Activated B cell treated with CpG ODN at 0.5 μM for 24 hours (primary cell): ENCODE measurements around the gene MKI67. TPM values are rescaled to one million over a fixed set of nuclear protein-coding genes. Genes with fewer than 3 reads are reported as not detected.

Experiments used
- ATAC-seq: fragments of 200-7000 bp; cut with Tn5 transposase; one replicate; pipeline ENCODE4 v1.10.0; 2021; ENCODE audit warnings: low read depth, mild to moderate bottlenecking, moderate library complexity
- CTCF ChIA-PET: fragments of 350-600 bp; sonication (Branson Sonifier 250); formaldehyde crosslinking; loops from one replicate; lab custom pipeline; 2021; ENCODE audit warnings: antibody characterized with exemption; lab: Charles Lee
- POLR2A ChIA-PET: fragments of 350-600 bp; sonication (Branson Sonifier 250); formaldehyde crosslinking; loops from one replicate; lab custom pipeline; 2021; ENCODE audit warnings: antibody characterized with exemption; lab: Charles Lee
- DNase-seq: peaks from one replicate; pipeline ENCODE4 v3.0.0; 2022
- H3K27ac Mint-ChIP-seq: one replicate; pipeline ENCODE4 v1.8.0; 2020; ENCODE audit warnings: mixed read lengths
- H3K27me3 Mint-ChIP-seq: one replicate; pipeline ENCODE4 v1.8.0; 2021; ENCODE audit warnings: mixed read lengths
- H3K36me3 Mint-ChIP-seq: one replicate; pipeline ENCODE4 v1.8.0; 2021; ENCODE audit warnings: low read depth, mixed read lengths
- H3K4me1 Mint-ChIP-seq: one replicate; pipeline ENCODE4 v1.8.0; 2021; ENCODE audit warnings: mixed read lengths
- H3K4me3 Mint-ChIP-seq: one replicate; pipeline ENCODE4 v1.8.0; 2020; ENCODE audit warnings: mild to moderate bottlenecking, mixed read lengths
- H3K9me3 Mint-ChIP-seq: one replicate; pipeline ENCODE4 v1.8.0; 2020; ENCODE audit warnings: mixed read lengths
- CTCF ChIP-seq: fragments of 200-600 bp; IDR thresholded peaks from one replicate; pipeline ENCODE4 v1.8.0; 2022; ENCODE audit warnings: antibody characterized with exemption, mild to moderate bottlenecking
- intact Hi-C: fragments of 100-400 bp; cut with micrococcal nuclease; formaldehyde crosslinking; loops from one replicate; pipeline ENCODE4 v1.15.1; 2024
- total RNA-seq: library from RNA; stranded (reverse); gene quantifications from 2 replicates; pipeline ENCODE4 v1.2.3, GENCODE V29; 2022

MKI67 gene
- total RNA-seq, 1 donor from 2014 or later, result 2.2 TPM

GRCh38 chr10:128054163-128054970, 71.9 kb downstream of the MKI67 start:
- DNase-seq (no peak), ATAC-seq (no peak)
- H3K9me3 Mint-ChIP-seq, result no peaks in the 10 kb centered on the region
- no peak for TF ChIP-seq CTCF
- CTCF ChIA-PET, result interaction anchor here (1.0 kb wide), 1 partner anchor 8 kb away, joined by 3 read pairs; no protein-coding TSS in a partner anchor
- no peaks in the 10 kb centered on the region for H3K27me3 Mint-ChIP-seq
- no peak overlapping the region for H3K4me3 Mint-ChIP-seq
- H3K27ac Mint-ChIP-seq, result no peak overlapping the region
- POLR2A ChIA-PET, result interaction anchor here (2.2 kb wide), 1 partner anchor 8 kb away, joined by 8 read pairs; no protein-coding TSS in a partner anchor
- peaks cover 76% of the 10 kb centered on the region for H3K36me3 Mint-ChIP-seq
- intact Hi-C loops, result no loop called here
- peaks cover 26% of the 10 kb centered on the region for H3K4me1 Mint-ChIP-seq

- peaks cover 70% of the 10 kb centered on the region for H3K36me3 Mint-ChIP-seq
- DNase-seq, result no peak
- ChIA-PET CTCF (interaction anchor here (1.0 kb wide), 1 partner anchor 9 kb away, joined by 3 read pairs; no protein-coding TSS in a partner anchor), POLR2A (interaction anchor here (2.2 kb wide), 1 partner anchor 9 kb away, joined by 8 read pairs; no protein-coding TSS in a partner anchor)
- intact Hi-C loops, result no loop called here
- no peak overlapping the region for H3K4me3 Mint-ChIP-seq
- H3K27ac Mint-ChIP-seq, result no peak overlapping the region
- H3K4me1 Mint-ChIP-seq, result peaks cover 28% of the 10 kb centered on the region
- TF ChIP-seq CTCF, result no peak
- no peak for ATAC-seq
- no peaks in the 10 kb centered on the region for H3K27me3 Mint-ChIP-seq
- H3K9me3 Mint-ChIP-seq, result no peaks in the 10 kb centered on the region
Measured at GRCh38 chr10:128053356-128053755, 72.9 kb downstream of the MKI67 start.

GRCh38 chr10:128052696-128053095, 73.5 kb downstream of the MKI67 start:
- Mint-ChIP-seq H3K27me3 (no peaks in the 10 kb centered on the region), H3K4me3 (no peak overlapping the region), H3K4me1 (peaks cover 33% of the 10 kb centered on the region), H3K27ac (no peak overlapping the region), H3K9me3 (no peaks in the 10 kb centered on the region), H3K36me3 (peaks cover 70% of the 10 kb centered on the region)
- ATAC-seq (no peak), DNase-seq (no peak)
- ChIA-PET POLR2A (interaction anchor here (2.2 to 8.2 kb wide), 2 partner anchors 10 to 11 kb away, joined by 8 to 162 read pairs; no protein-coding TSS in a partner anchor), CTCF (interaction anchor here (1.9 kb wide), 1 partner anchor 18 kb away, joined by 9 read pairs; no protein-coding TSS in a partner anchor)
- intact Hi-C loops, result no loop called here
- no peak for TF ChIP-seq CTCF

- ChIA-PET POLR2A (interaction anchor here (8.2 kb wide), 1 partner anchor 12 kb away, joined by 162 read pairs; no protein-coding TSS in a partner anchor), CTCF (interaction anchor here (0.6 to 1.9 kb wide), 3 partner anchors 17 to 21 kb away, joined by 3 to 9 read pairs (median 4); no protein-coding TSS in a partner anchor)
- Mint-ChIP-seq H3K27ac (no peak overlapping the region), H3K36me3 (peaks cover 61% of the 10 kb centered on the region), H3K4me3 (no peak overlapping the region), H3K9me3 (no peaks in the 10 kb centered on the region), H3K27me3 (no peaks in the 10 kb centered on the region), H3K4me1 (peaks cover 42% of the 10 kb centered on the region)
- intact Hi-C loops, result no loop called here
- TF ChIP-seq CTCF, result no peak
- DNase-seq, result no peak
- ATAC-seq, result no peak
Measured at GRCh38 chr10:128051548-128051947, 74.7 kb downstream of the MKI67 start.

- ChIA-PET CTCF (interaction anchor here (1.3 to 1.9 kb wide), 2 partner anchors 16 to 18 kb away, joined by 3 to 9 read pairs; no protein-coding TSS in a partner anchor), POLR2A (interaction anchor here (8.2 kb wide), 1 partner anchor 13 kb away, joined by 162 read pairs; no protein-coding TSS in a partner anchor)
- no peak for DNase-seq
- Mint-ChIP-seq H3K9me3 (no peaks in the 10 kb centered on the region), H3K4me3 (no peak overlapping the region), H3K36me3 (peaks cover 55% of the 10 kb centered on the region), H3K27me3 (no peaks in the 10 kb centered on the region), H3K4me1 (peaks cover 46% of the 10 kb centered on the region), H3K27ac (no peak overlapping the region)
- intact Hi-C loops, result no loop called here
- no peak for ATAC-seq
- no peak for TF ChIP-seq CTCF
Measured at GRCh38 chr10:128050936-128051335, 75.3 kb downstream of the MKI67 start.
